ENCODE measurements around the gene COL4A2.

COL4A2 gene

DNA sequence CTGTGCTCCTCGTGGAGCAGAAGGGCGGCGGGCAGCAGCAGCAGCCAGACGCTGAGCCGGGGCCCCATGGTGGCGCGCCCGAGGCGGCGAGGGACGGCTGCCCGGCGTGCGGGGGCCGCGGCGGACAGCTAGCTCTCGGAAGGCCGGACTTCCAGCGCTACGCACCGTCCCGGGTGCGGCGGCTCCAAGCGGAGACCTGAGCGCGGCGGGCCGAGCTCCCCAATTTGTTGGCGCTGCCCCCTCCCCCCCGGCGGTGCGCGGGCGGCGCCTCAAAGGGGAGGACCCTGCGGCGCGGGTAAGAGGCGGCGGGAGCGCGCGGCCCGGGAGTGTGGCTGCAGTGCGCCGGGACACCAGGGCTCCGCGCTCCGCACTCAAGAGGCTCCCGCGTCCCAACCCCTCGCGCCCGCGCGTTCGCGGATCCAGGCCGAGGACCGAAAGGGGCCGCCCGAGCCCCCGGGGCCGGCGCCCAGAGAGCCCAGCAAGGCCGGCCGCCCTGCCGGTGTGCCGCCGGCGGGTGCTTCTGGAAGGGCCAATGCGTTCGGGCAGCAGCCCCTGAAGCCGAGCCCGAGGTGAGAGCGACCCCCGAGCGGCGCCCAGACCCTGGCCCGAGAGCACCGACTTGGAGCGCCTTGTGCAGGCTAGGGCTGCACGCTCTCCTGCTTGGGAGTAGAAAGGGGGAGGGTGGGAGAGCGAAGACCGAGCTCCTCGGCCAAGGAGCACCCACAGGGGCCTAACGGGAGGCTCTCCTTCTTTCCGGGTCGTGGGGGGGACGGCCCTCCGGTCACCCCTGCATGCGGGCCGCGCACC is at the start of gene COL4A2, which contains the start of gene COL4A1:
Gene COL4A2, plus strand, starts transcription at position 325 of the 807 bp plus-strand sequence. CDS start 620 bp downstream, outside the sequence.
Gene COL4A1, minus strand, starts transcription at position 198 of the 807 bp plus-strand sequence. Its CDS starts 130 bp downstream, at position 68.
- H3K27me3 ChIP-seq (ENCODE audit: control insufficient read depth, insufficient read depth, low read length), result no peaks in the 10 kb centered on the region
- peak within 1 kb of the TSS; percentile 97 for H3K27ac ChIP-seq (ENCODE audit: low read depth, low read length)
- peak within 1 kb of the TSS; percentile 72 for H3K4me3 ChIP-seq (ENCODE audit: low read length)
- H3K36me3 ChIP-seq (ENCODE audit: control insufficient read depth, insufficient read depth, low read length), result no peaks in the 10 kb centered on the region
- H3K4me1 ChIP-seq (ENCODE audit: control insufficient read depth, insufficient read depth, low read length), result peaks cover 44% of the 10 kb centered on the region
- H3K9ac ChIP-seq (ENCODE audit: low read length), result peak within 1 kb of the TSS; percentile 53

DNA sequence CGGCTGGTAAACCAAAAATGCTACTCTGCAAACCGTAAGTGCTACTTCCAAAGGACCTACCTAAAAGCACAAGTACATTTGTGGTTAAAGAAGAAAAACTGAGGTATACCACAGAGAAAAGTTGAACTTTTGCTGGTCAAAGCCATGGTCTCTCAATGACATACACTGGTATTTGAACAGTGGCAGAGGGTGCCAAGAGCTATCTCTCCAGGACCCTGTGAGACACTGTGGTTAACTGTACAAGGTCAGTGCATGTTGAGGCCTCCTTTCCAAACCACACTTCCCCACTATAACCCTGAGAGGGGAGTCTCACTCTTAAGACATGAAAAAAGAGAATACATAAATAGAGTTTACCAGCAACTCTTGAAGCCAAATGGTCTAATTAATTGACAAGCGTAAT is 49.7 kb upstream of the COL4A2 start:
- Histone ChIP-seq H3K27me3 (ENCODE audit: control insufficient read depth, insufficient read depth, low read length) (no peaks in the 10 kb centered on the region), H3K27ac (ENCODE audit: low read depth, low read length) (peak overlapping the region; percentile 90), H3K4me1 (ENCODE audit: control insufficient read depth, insufficient read depth, low read length) (peaks cover 30% of the 10 kb centered on the region), H3K9ac (ENCODE audit: low read length) (no peak overlapping the region), H3K36me3 (ENCODE audit: control insufficient read depth, insufficient read depth, low read length) (no peaks in the 10 kb centered on the region), H3K4me3 (ENCODE audit: low read length) (no peak overlapping the region)

DNA sequence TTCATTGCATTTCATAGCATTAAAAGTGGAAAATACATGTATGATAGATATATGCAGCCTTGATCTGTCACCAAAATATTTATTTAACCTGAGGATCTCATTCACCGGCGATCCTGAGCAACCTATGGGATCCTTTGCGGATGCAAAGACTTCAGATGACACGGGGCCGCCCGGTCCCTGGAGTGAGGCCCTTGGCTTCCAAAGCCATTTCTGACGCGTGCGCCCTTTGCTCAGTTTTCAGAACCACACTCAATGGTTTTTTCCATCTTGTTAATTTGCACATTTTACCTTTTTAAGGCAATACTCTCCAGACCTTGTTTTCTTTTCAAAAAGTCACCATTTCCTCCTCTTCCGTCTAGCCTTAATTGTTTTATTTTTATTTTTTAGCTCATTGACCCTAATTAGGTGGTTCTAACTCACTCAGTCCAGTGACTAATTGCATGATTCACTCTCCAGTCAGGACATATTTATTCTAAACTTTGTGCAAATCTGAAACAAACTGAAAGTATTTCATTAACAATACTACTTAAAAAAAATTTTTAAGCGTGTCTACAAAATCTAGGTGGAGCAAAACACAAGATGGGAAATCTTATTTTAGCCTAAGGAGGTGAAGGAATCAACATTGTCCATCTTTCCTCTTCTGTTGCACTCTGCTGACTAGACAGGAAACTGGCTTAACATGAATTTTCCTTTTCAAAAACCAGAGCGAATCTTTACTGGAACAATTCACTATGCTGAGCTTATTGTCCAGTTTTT is 48.0 kb upstream of the COL4A2 start:
- H3K4me3 ChIP-seq (ENCODE audit: low read length), result no peak overlapping the region

DNA sequence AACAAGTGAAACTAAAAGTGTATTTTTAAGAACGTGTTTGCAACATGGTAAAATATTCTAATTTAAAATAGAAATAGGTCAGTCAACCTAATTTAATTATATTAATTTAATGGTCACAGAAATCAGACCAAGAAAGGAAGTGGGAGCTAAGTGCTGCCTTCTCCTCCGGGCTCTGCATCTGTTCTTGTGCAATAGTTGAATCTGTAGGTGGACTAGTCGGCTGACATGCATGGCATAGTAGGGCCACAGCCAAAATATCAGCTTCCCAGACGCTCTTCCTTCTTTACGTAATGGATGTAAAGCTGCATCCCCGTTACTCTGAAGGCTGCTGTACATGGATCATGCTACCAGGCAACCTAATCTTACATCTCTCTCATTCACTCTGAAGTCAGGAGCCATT is 47.4 kb upstream of the COL4A2 start:
- Histone ChIP-seq H3K4me1 (ENCODE audit: control insufficient read depth, insufficient read depth, low read length) (peaks cover 38% of the 10 kb centered on the region), H3K36me3 (ENCODE audit: control insufficient read depth, insufficient read depth, low read length) (no peaks in the 10 kb centered on the region), H3K9ac (ENCODE audit: low read length) (no peak overlapping the region), H3K27me3 (ENCODE audit: control insufficient read depth, insufficient read depth, low read length) (no peaks in the 10 kb centered on the region), H3K27ac (ENCODE audit: low read depth, low read length) (peak overlapping the region; percentile 33), H3K4me3 (ENCODE audit: low read length) (no peak overlapping the region)

More for the DNA sequence above, 48.0 kb upstream of the COL4A2 start:
- H3K27ac ChIP-seq (ENCODE audit: low read depth, low read length), result peak overlapping the region; percentile 33
- H3K27me3 ChIP-seq (ENCODE audit: control insufficient read depth, insufficient read depth, low read length), result no peaks in the 10 kb centered on the region
- H3K36me3 ChIP-seq (ENCODE audit: control insufficient read depth, insufficient read depth, low read length), result no peaks in the 10 kb centered on the region
- H3K9ac ChIP-seq (ENCODE audit: low read length), result no peak overlapping the region
- H3K4me1 ChIP-seq (ENCODE audit: control insufficient read depth, insufficient read depth, low read length), result peaks cover 38% of the 10 kb centered on the region

GRCh38 chr13:110261166-110262081 is 45.7 kb upstream of the COL4A2 start:
- peaks cover 36% of the 10 kb centered on the region for H3K4me1 ChIP-seq (ENCODE audit: control insufficient read depth, insufficient read depth, low read length)
- H3K27me3 ChIP-seq (ENCODE audit: control insufficient read depth, insufficient read depth, low read length), result no peaks in the 10 kb centered on the region
- no peaks in the 10 kb centered on the region for H3K36me3 ChIP-seq (ENCODE audit: control insufficient read depth, insufficient read depth, low read length)
- H3K27ac ChIP-seq (ENCODE audit: low read depth, low read length), result peak overlapping the region; percentile 77
- H3K9ac ChIP-seq (ENCODE audit: low read length), result no peak overlapping the region
- no peak overlapping the region for H3K4me3 ChIP-seq (ENCODE audit: low read length)

DNA sequence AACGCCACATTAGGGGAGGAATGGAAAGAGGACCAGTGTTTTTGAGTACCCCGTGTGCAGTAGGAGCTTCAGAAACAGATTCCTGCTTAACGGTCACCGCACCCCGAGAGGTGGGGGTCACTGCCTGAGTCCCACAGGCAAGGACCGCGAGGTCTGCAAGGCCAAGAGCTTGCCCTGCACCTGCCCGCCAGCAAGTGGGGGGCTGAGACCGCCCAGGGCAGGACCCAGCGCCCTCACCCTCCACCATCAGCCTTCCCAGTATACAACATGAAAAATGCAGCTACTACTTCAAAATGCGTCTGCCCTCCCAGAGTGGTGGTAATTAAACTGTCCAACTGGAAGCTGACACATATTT is 45.0 kb upstream of the COL4A2 start:
- H3K27me3 ChIP-seq (ENCODE audit: control insufficient read depth, insufficient read depth, low read length), result no peaks in the 10 kb centered on the region
- H3K36me3 ChIP-seq (ENCODE audit: control insufficient read depth, insufficient read depth, low read length), result no peaks in the 10 kb centered on the region
- H3K9ac ChIP-seq (ENCODE audit: low read length), result no peak overlapping the region
- H3K27ac ChIP-seq (ENCODE audit: low read depth, low read length), result peak overlapping the region; percentile 77
- no peak overlapping the region for H3K4me3 ChIP-seq (ENCODE audit: low read length)
- H3K4me1 ChIP-seq (ENCODE audit: control insufficient read depth, insufficient read depth, low read length), result peaks cover 40% of the 10 kb centered on the region

DNA sequence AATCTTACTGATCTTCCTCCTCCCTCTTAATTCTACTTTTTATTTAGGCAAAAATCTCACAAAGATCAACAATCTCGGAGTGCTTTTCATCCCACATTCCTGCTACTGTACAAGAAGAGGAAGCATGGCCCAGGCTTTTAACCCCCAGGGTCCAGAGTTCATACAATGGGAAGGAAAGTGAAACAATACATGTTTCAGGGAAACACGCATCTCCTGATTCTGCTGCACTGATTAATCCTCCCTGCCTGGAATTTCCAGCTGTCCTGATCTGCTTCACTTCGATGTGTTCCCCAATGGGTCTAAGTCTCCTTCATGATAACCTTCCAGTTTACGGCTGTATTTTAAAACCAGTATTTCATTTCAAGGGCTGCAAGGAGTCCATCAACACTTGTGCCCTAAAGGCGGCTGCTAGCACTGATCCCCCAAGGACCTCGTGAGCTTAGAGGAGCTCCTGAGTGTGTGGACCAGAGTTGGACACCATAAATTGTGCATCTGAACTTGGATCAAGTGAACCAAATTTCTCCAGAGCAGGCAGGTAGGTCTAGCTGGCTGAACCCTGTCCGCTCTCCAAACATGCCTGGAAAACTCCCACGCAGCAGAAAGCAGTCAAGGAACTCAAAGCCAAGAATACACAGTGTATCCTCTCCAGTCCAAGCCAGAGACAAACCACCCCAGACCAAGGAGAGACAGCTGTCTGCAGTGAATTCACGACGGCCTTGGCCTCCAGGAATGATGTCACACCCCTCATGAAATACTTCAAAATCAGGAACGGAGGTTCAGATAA is 44.4 kb upstream of the COL4A2 start:
- peak overlapping the region; percentile 77 for H3K27ac ChIP-seq (ENCODE audit: low read depth, low read length)
- H3K4me3 ChIP-seq (ENCODE audit: low read length), result no peak overlapping the region
- H3K36me3 ChIP-seq (ENCODE audit: control insufficient read depth, insufficient read depth, low read length), result no peaks in the 10 kb centered on the region
- no peaks in the 10 kb centered on the region for H3K27me3 ChIP-seq (ENCODE audit: control insufficient read depth, insufficient read depth, low read length)
- H3K4me1 ChIP-seq (ENCODE audit: control insufficient read depth, insufficient read depth, low read length), result peaks cover 37% of the 10 kb centered on the region
- H3K9ac ChIP-seq (ENCODE audit: low read length), result no peak overlapping the region

- no peak overlapping the region for H3K4me3 ChIP-seq (ENCODE audit: low read length)
- H3K27ac ChIP-seq (ENCODE audit: low read depth, low read length), result peak overlapping the region; percentile 77
- peaks cover 40% of the 10 kb centered on the region for H3K4me1 ChIP-seq (ENCODE audit: control insufficient read depth, insufficient read depth, low read length)
- no peaks in the 10 kb centered on the region for H3K27me3 ChIP-seq (ENCODE audit: control insufficient read depth, insufficient read depth, low read length)
- no peak overlapping the region for H3K9ac ChIP-seq (ENCODE audit: low read length)
- no peaks in the 10 kb centered on the region for H3K36me3 ChIP-seq (ENCODE audit: control insufficient read depth, insufficient read depth, low read length)
These were observed 43.7 kb upstream of the COL4A2 start for GRCh38 chr13:110263404-110263803.

DNA sequence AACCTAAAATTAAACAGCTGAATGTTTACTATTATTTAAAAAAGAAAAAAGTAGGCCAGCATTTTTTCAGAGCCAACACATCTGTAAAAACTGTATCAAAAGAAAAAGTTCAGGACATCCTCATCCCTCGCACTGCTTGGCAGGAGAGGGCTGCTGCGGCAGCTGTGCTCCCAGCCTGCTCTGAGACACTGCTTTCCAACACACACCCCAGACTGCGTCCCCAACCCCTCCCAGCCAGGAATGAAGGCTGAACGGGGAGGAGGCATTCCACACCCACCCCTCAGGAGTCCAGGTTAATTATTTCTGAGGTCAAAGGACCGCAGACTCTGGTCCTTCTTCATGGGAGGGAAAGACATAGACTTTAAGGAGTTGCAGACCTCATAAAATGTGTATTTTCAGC is 43.2 kb upstream of the COL4A2 start:
- H3K4me1 ChIP-seq (ENCODE audit: control insufficient read depth, insufficient read depth, low read length), result peaks cover 40% of the 10 kb centered on the region
- H3K36me3 ChIP-seq (ENCODE audit: control insufficient read depth, insufficient read depth, low read length), result no peaks in the 10 kb centered on the region
- H3K27ac ChIP-seq (ENCODE audit: low read depth, low read length), result peak overlapping the region; percentile 61

DNA sequence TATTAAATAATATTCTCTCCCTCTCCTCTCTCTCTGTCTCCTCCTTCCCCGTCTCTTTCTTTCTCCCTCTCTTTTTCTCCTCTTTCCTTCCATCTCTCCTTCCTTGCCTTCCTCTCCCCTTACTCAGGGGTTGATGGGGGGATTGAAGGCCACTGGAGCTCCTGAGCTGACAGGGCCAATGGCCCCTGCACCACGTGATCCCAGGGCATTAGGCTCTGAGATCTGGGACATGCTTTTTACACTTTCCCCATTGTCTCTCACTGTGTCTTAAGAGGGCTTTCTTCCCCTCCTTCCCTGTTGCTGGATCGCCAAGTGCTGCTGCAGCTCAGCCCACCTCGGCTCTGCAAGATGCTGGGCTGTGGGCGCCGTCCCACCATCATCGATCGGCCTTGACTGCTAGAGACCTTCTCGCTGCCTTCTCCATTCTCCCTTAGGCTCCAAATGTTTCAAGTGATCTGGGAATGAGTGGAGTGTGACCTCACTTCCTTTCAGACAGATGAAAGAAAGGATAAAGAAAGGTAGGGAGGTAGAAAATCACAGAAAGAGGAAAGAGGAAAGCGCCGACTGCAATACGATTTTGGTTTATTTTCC is 42.3 kb upstream of the COL4A2 start:
- Histone ChIP-seq H3K9ac (ENCODE audit: low read length) (no peak overlapping the region), H3K36me3 (ENCODE audit: control insufficient read depth, insufficient read depth, low read length) (no peaks in the 10 kb centered on the region), H3K4me3 (ENCODE audit: low read length) (no peak overlapping the region), H3K27ac (ENCODE audit: low read depth, low read length) (peak overlapping the region; percentile 18), H3K27me3 (ENCODE audit: control insufficient read depth, insufficient read depth, low read length) (no peaks in the 10 kb centered on the region), H3K4me1 (ENCODE audit: control insufficient read depth, insufficient read depth, low read length) (peaks cover 43% of the 10 kb centered on the region)

More for the DNA sequence above, 43.2 kb upstream of the COL4A2 start:
- Histone ChIP-seq H3K27me3 (ENCODE audit: control insufficient read depth, insufficient read depth, low read length) (no peaks in the 10 kb centered on the region), H3K4me3 (ENCODE audit: low read length) (no peak overlapping the region), H3K9ac (ENCODE audit: low read length) (no peak overlapping the region)

GRCh38 chr13:110265341-110265681 is 41.8 kb upstream of the COL4A2 start:
- Histone ChIP-seq H3K4me3 (ENCODE audit: low read length) (no peak overlapping the region), H3K27me3 (ENCODE audit: control insufficient read depth, insufficient read depth, low read length) (no peaks in the 10 kb centered on the region), H3K9ac (ENCODE audit: low read length) (no peak overlapping the region), H3K36me3 (ENCODE audit: control insufficient read depth, insufficient read depth, low read length) (no peaks in the 10 kb centered on the region), H3K27ac (ENCODE audit: low read depth, low read length) (peak overlapping the region; percentile 8), H3K4me1 (ENCODE audit: control insufficient read depth, insufficient read depth, low read length) (peaks cover 47% of the 10 kb centered on the region)
